ENCODE measurements around the gene TGFBR2. TPM values are rescaled to one million over a fixed set of nuclear protein-coding genes. Genes with fewer than 3 reads are reported as not detected.

TGFBR2 gene
- total RNA-seq, 1 experiment from 2014 or later: 22.5 TPM

DNA sequence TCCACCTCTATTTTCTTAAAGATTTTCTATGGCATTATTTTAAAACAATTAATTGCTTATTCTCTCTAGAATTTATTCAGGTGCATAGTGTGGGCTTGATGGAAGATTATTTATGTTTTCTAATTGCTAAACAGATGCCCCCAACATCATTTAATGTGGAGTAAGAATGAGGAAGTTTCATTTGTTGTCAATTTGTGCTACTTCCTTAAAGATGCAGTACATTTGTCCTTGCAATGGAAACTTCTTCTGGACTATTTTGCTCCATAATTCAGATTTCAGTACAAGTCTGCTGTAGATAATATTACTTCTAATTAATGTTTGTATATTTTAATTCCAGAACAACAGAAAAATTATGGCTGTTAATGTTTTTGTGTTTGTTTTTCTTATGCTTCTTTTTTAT lies 104.8 kb downstream of the TGFBR2 start:
- H3K4me3 ChIP-seq (replicated peaks in 1 of 2; ENCODE audit: low read depth in 1 of 2, low read length in 2 of 2): no peak overlapping the region
- DNase-seq (ENCODE audit: low read depth, low spot score) (no peak), ATAC-seq (no peak)
- H3K4me1 ChIP-seq (ENCODE audit: control insufficient read depth in 1 of 2, insufficient read depth in 2 of 2, low read length in 2 of 2): peaks cover 0 to 5% of the 10 kb centered on the region in 2 experiments; a peak in 1 of 4 replicates
- CTCF ChIA-PET: no interaction called here
- H3K9me3 ChIP-seq (ENCODE audit: control insufficient read depth in 1 of 2, insufficient read depth in 1 of 2, low read depth in 1 of 2, low read length in 2 of 2): no peaks in the 10 kb centered on the region
- BruUV-seq (replicated peaks): no TSS peak
- H3K4me2 ChIP-seq (ENCODE audit: low read length): no peak overlapping the region
- RAD21 ChIA-PET (ENCODE audit: low non-redundant PET in 1 of 2, low total read pairs in 2 of 2, uncharacterized antibody in 2 of 2, unreplicated experiment in 2 of 2): no interaction called here
- H3K9ac ChIP-seq (ENCODE audit: low read length): no peak overlapping the region
- intact Hi-C loops (cut with micrococcal nuclease): no loop called here
- H3K36me3 ChIP-seq (ENCODE audit: control insufficient read depth in 1 of 2, insufficient read depth in 2 of 2, low read length in 2 of 2): no peaks in the 10 kb centered on the region
- H2AFZ ChIP-seq (ENCODE audit: low read depth, low read length, poor library complexity, severe bottlenecking): no peak overlapping the region
- H3K79me2 ChIP-seq (ENCODE audit: insufficient read depth, low read length): no peaks in the 10 kb centered on the region
- POLR2A ChIA-PET: no interaction called here
- TF ChIP-seq, protein P1, sequence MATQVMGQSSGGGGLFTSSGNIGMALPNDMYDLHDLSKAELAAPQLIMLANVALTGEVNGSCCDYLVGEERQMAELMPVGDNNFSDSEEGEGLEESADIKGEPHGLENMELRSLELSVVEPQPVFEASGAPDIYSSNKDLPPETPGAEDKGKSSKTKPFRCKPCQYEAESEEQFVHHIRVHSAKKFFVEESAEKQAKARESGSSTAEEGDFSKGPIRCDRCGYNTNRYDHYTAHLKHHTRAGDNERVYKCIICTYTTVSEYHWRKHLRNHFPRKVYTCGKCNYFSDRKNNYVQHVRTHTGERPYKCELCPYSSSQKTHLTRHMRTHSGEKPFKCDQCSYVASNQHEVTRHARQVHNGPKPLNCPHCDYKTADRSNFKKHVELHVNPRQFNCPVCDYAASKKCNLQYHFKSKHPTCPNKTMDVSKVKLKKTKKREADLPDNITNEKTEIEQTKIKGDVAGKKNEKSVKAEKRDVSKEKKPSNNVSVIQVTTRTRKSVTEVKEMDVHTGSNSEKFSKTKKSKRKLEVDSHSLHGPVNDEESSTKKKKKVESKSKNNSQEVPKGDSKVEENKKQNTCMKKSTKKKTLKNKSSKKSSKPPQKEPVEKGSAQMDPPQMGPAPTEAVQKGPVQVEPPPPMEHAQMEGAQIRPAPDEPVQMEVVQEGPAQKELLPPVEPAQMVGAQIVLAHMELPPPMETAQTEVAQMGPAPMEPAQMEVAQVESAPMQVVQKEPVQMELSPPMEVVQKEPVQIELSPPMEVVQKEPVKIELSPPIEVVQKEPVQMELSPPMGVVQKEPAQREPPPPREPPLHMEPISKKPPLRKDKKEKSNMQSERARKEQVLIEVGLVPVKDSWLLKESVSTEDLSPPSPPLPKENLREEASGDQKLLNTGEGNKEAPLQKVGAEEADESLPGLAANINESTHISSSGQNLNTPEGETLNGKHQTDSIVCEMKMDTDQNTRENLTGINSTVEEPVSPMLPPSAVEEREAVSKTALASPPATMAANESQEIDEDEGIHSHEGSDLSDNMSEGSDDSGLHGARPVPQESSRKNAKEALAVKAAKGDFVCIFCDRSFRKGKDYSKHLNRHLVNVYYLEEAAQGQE (IDR thresholded peaks at IDR 0.05; ENCODE audit: low read depth): no peak
- TF ChIP-seq POLR2AphosphoS5 (IDR thresholded peaks at IDR 0.05; ENCODE audit: low read depth, low read length) (no peak), TCF7L2 (IDR thresholded peaks at IDR 0.05; ENCODE audit: borderline replicate concordance, extremely low read depth, insufficient read depth, insufficient read length) (no peak), CEBPB (IDR thresholded peaks at IDR 0.05; ENCODE audit: low read depth) (no peak), JUND (IDR thresholded peaks at IDR 0.05) (no peak), ELF1 (IDR thresholded peaks at IDR 0.05; ENCODE audit: borderline replicate concordance, low read depth) (no peak), ZFX (IDR thresholded peaks at IDR 0.05) (no peak), POLR2A (IDR thresholded peaks at IDR 0.05; ENCODE audit: borderline replicate concordance, extremely low read depth, insufficient read depth, insufficient read length) (no peak), EZH2 (IDR thresholded peaks at IDR 0.05) (no peak), CTCF (IDR thresholded peaks at IDR 0.05 in 2 of 3, conservative IDR thresholded peaks at IDR 0.05 in 1 of 3; ENCODE audit: borderline replicate concordance in 1 of 3, insufficient read depth in 1 of 3, low read depth in 2 of 3, low read length in 2 of 3) (no peak), ZBTB33 (IDR thresholded peaks at IDR 0.05; ENCODE audit: extremely low read depth, insufficient replicate concordance, low read length) (no peak), FOSL1 (IDR thresholded peaks at IDR 0.05; ENCODE audit: low read depth) (no peak), CBX3 (IDR thresholded peaks at IDR 0.05; ENCODE audit: low read depth) (no peak), SP1 (IDR thresholded peaks at IDR 0.05; ENCODE audit: low read depth) (no peak), RAD21 (IDR thresholded peaks at IDR 0.05; ENCODE audit: low read depth) (no peak), ZNF274 (IDR thresholded peaks at IDR 0.05; ENCODE audit: low read depth, low read length) (no peak), EGR1 (IDR thresholded peaks at IDR 0.05; ENCODE audit: low read depth) (no peak), SIN3A (IDR thresholded peaks at IDR 0.05; ENCODE audit: low read depth) (no peak), SRF (IDR thresholded peaks at IDR 0.05; ENCODE audit: low read depth) (no peak)
- TF ChIP-seq, protein P2, sequence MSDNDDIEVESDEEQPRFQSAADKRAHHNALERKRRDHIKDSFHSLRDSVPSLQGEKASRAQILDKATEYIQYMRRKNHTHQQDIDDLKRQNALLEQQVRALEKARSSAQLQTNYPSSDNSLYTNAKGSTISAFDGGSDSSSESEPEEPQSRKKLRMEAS (IDR thresholded peaks at IDR 0.05): no peak
- no peaks in the 10 kb centered on the region for H4K20me1 ChIP-seq (ENCODE audit: insufficient read depth)
- no peak overlapping the region for H3K27ac ChIP-seq (ENCODE audit: low read depth, low read length)
- no peaks in the 10 kb centered on the region for H3K9me2 ChIP-seq (ENCODE audit: insufficient read depth)
- H3K27me3 ChIP-seq (ENCODE audit: insufficient read depth, low read length): no peaks in the 10 kb centered on the region
